ENCODE results near the gene INPP5D.
"Not testable (repeated sequence)": the region's sequence is repeated elsewhere in the genome, so short reads cannot be mapped to it uniquely, and the experiment has no call there.

INPP5D gene

GRCh38 chr2:233141901-233142300 is 81.8 kb downstream of the INPP5D start:
- DNase-seq (ENCODE audit: low read depth in 2 of 2) = no peak

GRCh38 chr2:233142355-233142897 is 82.3 kb downstream of the INPP5D start:
- DNase-seq (ENCODE audit: low read depth in 2 of 2) = no peak

GRCh38 chr2:233143700-233144331 is 83.7 kb downstream of the INPP5D start:
- DNase-seq (ENCODE audit: low read depth in 2 of 2) = no peak

GRCh38 chr2:233145726-233146125 is 85.6 kb downstream of the INPP5D start:
- DNase-seq (ENCODE audit: low read depth in 2 of 2) = no peak

GRCh38 chr2:233146194-233146593 is 86.1 kb downstream of the INPP5D start:
- no peak for DNase-seq (ENCODE audit: low read depth in 2 of 2)

- no peak for DNase-seq (ENCODE audit: low read depth in 2 of 2)
Observed at GRCh38 chr2:233147136-233147828, 87.1 kb downstream of the INPP5D start.

GRCh38 chr2:233147829-233148167 is 87.7 kb downstream of the INPP5D start:
- DNase-seq (ENCODE audit: low read depth in 2 of 2) = no peak

- no peak for DNase-seq (ENCODE audit: low read depth in 2 of 2)
Observed at GRCh38 chr2:233148354-233148753, 88.2 kb downstream of the INPP5D start.

GRCh38 chr2:233152541-233152940 is 92.4 kb downstream of the INPP5D start:
- DNase-seq (ENCODE audit: low read depth in 2 of 2) = no peak

- DNase-seq (ENCODE audit: low read depth in 2 of 2) = no peak
Observed at GRCh38 chr2:233153146-233153798, 93.1 kb downstream of the INPP5D start.

GRCh38 chr2:233156001-233156400 is 95.9 kb downstream of the INPP5D start:
- DNase-seq (ENCODE audit: low read depth in 2 of 2) = no peak

GRCh38 chr2:233156461-233156860 is 96.3 kb downstream of the INPP5D start:
- not testable (repeated sequence) for DNase-seq (ENCODE audit: low read depth in 2 of 2)

- no peak for DNase-seq (ENCODE audit: low read depth in 2 of 2)
Observed at GRCh38 chr2:233161730-233162129, 101.6 kb downstream of the INPP5D start.

GRCh38 chr2:233162770-233163169 is 102.6 kb downstream of the INPP5D start:
- DNase-seq (ENCODE audit: low read depth in 2 of 2) = no peak

GRCh38 chr2:233163486-233164103 is 103.5 kb downstream of the INPP5D start:
- no peak for DNase-seq (ENCODE audit: low read depth in 2 of 2)

GRCh38 chr2:233164128-233164635 is 104.0 kb downstream of the INPP5D start:
- no peak for DNase-seq (ENCODE audit: low read depth in 2 of 2)

- DNase-seq (ENCODE audit: low read depth in 2 of 2) = no peak
Observed at GRCh38 chr2:233164967-233165366, 104.8 kb downstream of the INPP5D start.

GRCh38 chr2:233165543-233165894 is 105.4 kb downstream of the INPP5D start:
- no peak for DNase-seq (ENCODE audit: low read depth in 2 of 2)

GRCh38 chr2:233165895-233166661 is 105.9 kb downstream of the INPP5D start:
- no peak for DNase-seq (ENCODE audit: low read depth in 2 of 2)

GRCh38 chr2:233168445-233168844 is 108.3 kb downstream of the INPP5D start:
- DNase-seq (ENCODE audit: low read depth in 2 of 2) = no peak

GRCh38 chr2:233168919-233169318 is 108.8 kb downstream of the INPP5D start:
- DNase-seq (ENCODE audit: low read depth in 2 of 2) = no peak

GRCh38 chr2:233171344-233171743 is 111.2 kb downstream of the INPP5D start:
- no peak for DNase-seq (ENCODE audit: low read depth in 2 of 2)

All from stimulated activated CD4-positive, alpha-beta T cell treated with anti-CD3 and anti-CD28 coated beads, Interleukin-12 subunit alpha, Interleukin-12 subunit beta, amount 100 ng/mL, for 24 hours (primary cell).